H1 (cell line): ENCODE results near the gene FBXO47. TPM values are rescaled to one million over a fixed set of nuclear protein-coding genes. Genes with fewer than 3 reads are reported as not detected.

Experiments
- CTCF ChIA-PET: fragments of 300-600 bp; sonication (Branson Sonifier 250); formaldehyde crosslinking; loops from one replicate; lab custom pipeline; 2021; ENCODE audit not compliant: partially characterized antibody; lab: Charles Lee
- POLR2A ChIA-PET: fragments of 300-600 bp; sonication (Branson Sonifier 250); formaldehyde crosslinking; loops from one replicate; lab custom pipeline; 2021; ENCODE audit warnings: inconsistent platforms; ENCODE audit not compliant: partially characterized antibody; lab: Charles Lee
- DNase-seq, 2 experiments: peaks; one replicate each; pipeline versions ENCODE4 v3.0.0 to v3.0.0-alpha.2; 2010 to 2022; ENCODE audit warnings: low spot score in 2 of 2, low read depth in 1 of 2, mixed read lengths in 1 of 2
- FAIRE-seq: peaks from 2 replicates; lab custom pipeline; 2011; peaks lifted over from hg19 to GRCh38; lab: Jason Lieb, UNC
- H2AFZ ChIP-seq: 2 replicates; pipeline ENCODE4 v1.8.1; 2012; ENCODE audit warnings: low read length, inconsistent platforms
- H2AK5ac ChIP-seq: 2 replicates; pipeline ENCODE4 v1.6.1; 2013; ENCODE audit warnings: low read depth, low read length
- H2BK120ac ChIP-seq: replicated peaks from 2 replicates; pipeline ENCODE3; 2013; ENCODE audit warnings: low read depth, low read length, inconsistent platforms
- H2BK12ac ChIP-seq: 2 replicates; pipeline ENCODE4 v1.6.1; 2013; ENCODE audit warnings: low read depth, low read length
- H2BK15ac ChIP-seq: 2 replicates; pipeline ENCODE4 v1.6.1; 2013; ENCODE audit warnings: low read length
- H2BK20ac ChIP-seq: 2 replicates; pipeline ENCODE4 v1.6.1; 2013; ENCODE audit warnings: low read length
- H2BK5ac ChIP-seq: 2 replicates; pipeline ENCODE4 v1.6.1; 2013; ENCODE audit warnings: low read depth, low read length
- H3K14ac ChIP-seq: 2 replicates; pipeline ENCODE4 v1.6.1; 2013; ENCODE audit warnings: inconsistent platforms; ENCODE audit not compliant: insufficient read length
- H3K18ac ChIP-seq: 2 replicates; pipeline ENCODE4 v1.6.1; 2013; ENCODE audit warnings: low read length; ENCODE audit errors: extremely low read depth
- H3K23ac ChIP-seq: 2 replicates; pipeline ENCODE4 v1.6.1; 2013; ENCODE audit warnings: inconsistent platforms; ENCODE audit not compliant: insufficient read length
- H3K23me2 ChIP-seq: 2 replicates; pipeline ENCODE4 v1.6.1; 2013; ENCODE audit warnings: low read depth, low read length
- H3K27ac ChIP-seq: 2 replicates; pipeline ENCODE4 v1.6.1; 2011; ENCODE audit warnings: low read depth, low read length, inconsistent platforms
- H3K27me3 ChIP-seq, 4 experiments: replicated peaks in 1 of 4; 1 replicate in 1 of 4; 2 replicates in 3 of 4; pipeline versions ENCODE4 v1.6.1 to v1.8.1; 2011 to 2013; ENCODE audit warnings: low read length in 3 of 4, mild to moderate bottlenecking in 3 of 4, inconsistent platforms in 2 of 4, mixed read lengths in 2 of 4, moderate library complexity in 1 of 4; ENCODE audit not compliant: control insufficient read depth in 3 of 4, insufficient read depth in 3 of 4; ENCODE audit errors: extremely low read depth in 1 of 4
- H3K36me3 ChIP-seq, 4 experiments: 2 replicates each; pipeline versions ENCODE4 v1.6.1 to v1.8.1; 2011 to 2013; ENCODE audit warnings: mild to moderate bottlenecking in 4 of 4, low read length in 3 of 4, moderate library complexity in 2 of 4, control low read depth in 1 of 4, inconsistent platforms in 1 of 4; ENCODE audit not compliant: insufficient read depth in 4 of 4, control insufficient read depth in 2 of 4
- H3K4ac ChIP-seq: replicated peaks from 2 replicates; pipeline ENCODE3; 2013; ENCODE audit warnings: low read length, low read depth, mixed read lengths, inconsistent platforms; ENCODE audit not compliant: insufficient read length
- H3K4me1 ChIP-seq, 4 experiments: replicated peaks in 1 of 4; 1 replicate in 1 of 4; 2 replicates in 3 of 4; pipeline versions ENCODE4 v1.6.1 to v1.8.1; 2011 to 2013; ENCODE audit warnings: low read length in 3 of 4, inconsistent platforms in 2 of 4, mixed read lengths in 1 of 4; ENCODE audit not compliant: insufficient read depth in 4 of 4, control insufficient read depth in 3 of 4
- H3K4me2 ChIP-seq, 2 experiments: 2 replicates each; pipeline versions ENCODE4 v1.6.1 to v1.8.1; 2011 to 2013; ENCODE audit warnings: low read depth in 2 of 2, low read length in 2 of 2, control low read depth in 1 of 2, inconsistent platforms in 1 of 2, mild to moderate bottlenecking in 1 of 2; ENCODE audit not compliant: insufficient read depth in 1 of 2
- H3K4me3 ChIP-seq, 4 experiments: fragments of 200-600, 300-600 bp in 1 of 4; sonication (generic), shearing (Covaris generic), sonication (Bioruptor Twin) in 1 of 4; 2 replicates each; pipeline versions ENCODE4 v1.5.1 to v1.8.1; 2011 to 2016; ENCODE audit warnings: low read length in 4 of 4, low read depth in 3 of 4, control low read depth in 2 of 4, inconsistent platforms in 2 of 4, mild to moderate bottlenecking in 2 of 4, mixed read lengths in 1 of 4, moderate library complexity in 1 of 4; ENCODE audit not compliant: insufficient read depth in 2 of 4; ENCODE audit errors: extremely low read depth in 1 of 4
- H3K56ac ChIP-seq: replicated peaks from 2 replicates; pipeline ENCODE3; 2013; ENCODE audit warnings: low read depth, mild to moderate bottlenecking, mixed read lengths, low read length, inconsistent platforms; ENCODE audit not compliant: insufficient read length
- H3K79me1 ChIP-seq: 2 replicates; pipeline ENCODE4 v1.6.1; 2013; ENCODE audit warnings: low read depth, low read length, control low read depth
- H3K79me2 ChIP-seq, 2 experiments: 2 replicates each; pipeline versions ENCODE4 v1.6.1 to v1.8.1; 2012 to 2013; ENCODE audit warnings: low read length in 2 of 2, mild to moderate bottlenecking in 2 of 2, inconsistent platforms in 1 of 2; ENCODE audit not compliant: insufficient read depth in 2 of 2, control insufficient read depth in 1 of 2
- H3K9ac ChIP-seq, 4 experiments: replicated peaks in 1 of 4; 1 replicate in 1 of 4; 2 replicates in 3 of 4; pipeline versions ENCODE4 v1.6.1 to v1.8.1; 2011 to 2013; ENCODE audit warnings: low read depth in 3 of 4, low read length in 3 of 4, control low read depth in 2 of 4, mild to moderate bottlenecking in 2 of 4, moderate library complexity in 2 of 4, inconsistent platforms in 1 of 4; ENCODE audit errors: extremely low read depth in 1 of 4
- H3K9me3 ChIP-seq, 2 experiments: 2 replicates each; pipeline versions ENCODE4 v1.6.1 to v1.8.1; 2012 to 2013; ENCODE audit warnings: mild to moderate bottlenecking in 2 of 2, moderate library complexity in 2 of 2, control low read depth in 1 of 2, inconsistent platforms in 1 of 2, low read depth in 1 of 2, low read length in 1 of 2, mixed read lengths in 1 of 2; ENCODE audit not compliant: insufficient read depth in 2 of 2
- H4K20me1 ChIP-seq, 2 experiments: replicated peaks in 1 of 2; 2 replicates each; pipeline versions ENCODE3 to v1.8.1; 2011 to 2013; ENCODE audit warnings: inconsistent platforms in 2 of 2, low read length in 2 of 2, mild to moderate bottlenecking in 1 of 2; ENCODE audit not compliant: insufficient read depth in 2 of 2, control insufficient read depth in 1 of 2
- H4K5ac ChIP-seq: 2 replicates; pipeline ENCODE4 v1.6.1; 2013; ENCODE audit warnings: low read length, low read depth, mixed read lengths, inconsistent platforms; ENCODE audit not compliant: insufficient read length
- H4K8ac ChIP-seq: 2 replicates; pipeline ENCODE4 v1.8.0; 2013; ENCODE audit warnings: mild to moderate bottlenecking, moderate library complexity, low read length, inconsistent platforms; ENCODE audit not compliant: insufficient read depth; ENCODE audit errors: extremely low read depth
- H4K91ac ChIP-seq: replicated peaks from 2 replicates; pipeline ENCODE3; 2013; ENCODE audit warnings: low read length, mixed read lengths, inconsistent platforms; ENCODE audit not compliant: insufficient read length
- EP300 ChIP-seq, 2 experiments: IDR thresholded peaks; 1 replicate in 1 of 2; 2 replicates in 1 of 2; pipeline ENCODE4 v1.6.1; 2011 to 2012; ENCODE audit warnings: low read depth in 2 of 2, low read length in 2 of 2, mild to moderate bottlenecking in 2 of 2, borderline replicate concordance in 1 of 2, inconsistent platforms in 1 of 2, moderate library complexity in 1 of 2
- EZH2 ChIP-seq: fragments of 200-600 bp; sonication (generic); IDR thresholded peaks from 2 replicates; pipeline ENCODE4 v1.7.1; 2012; ENCODE audit warnings: low read depth, mild to moderate bottlenecking, moderate library complexity, low read length, inconsistent platforms; ENCODE audit not compliant: severe bottlenecking
- FOSL1 ChIP-seq: IDR thresholded peaks from 2 replicates; pipeline ENCODE4 v1.6.1; 2011; ENCODE audit warnings: mild to moderate bottlenecking, low read depth, low read length, moderate library complexity; ENCODE audit not compliant: insufficient read depth
- HDAC6 ChIP-seq: IDR thresholded peaks from one replicate; pipeline ENCODE4 v1.7.1; 2012; ENCODE audit warnings: low read depth, mild to moderate bottlenecking, inconsistent platforms, low read length, moderate library complexity
- JUND ChIP-seq: IDR thresholded peaks from 2 replicates; pipeline ENCODE4 v1.6.1; 2011; ENCODE audit warnings: mild to moderate bottlenecking, improper control_type of control experiment, low read length
- NRF1 ChIP-seq: IDR thresholded peaks from 2 replicates; pipeline ENCODE4 v1.6.1; 2011; ENCODE audit warnings: mild to moderate bottlenecking, low read depth, low read length, improper control_type of control experiment
- POLR2A ChIP-seq, 2 experiments: IDR thresholded peaks; 1 replicate in 1 of 2; 2 replicates in 1 of 2; pipeline ENCODE4 v1.6.1; 2011; ENCODE audit warnings: low read depth in 2 of 2, low read length in 2 of 2, mild to moderate bottlenecking in 2 of 2; ENCODE audit errors: control extremely low read depth in 1 of 2
- RAD21 ChIP-seq, 2 experiments: IDR thresholded peaks in 1 of 2; conservative IDR thresholded peaks in 1 of 2; 2 replicates each; pipeline ENCODE4 v1.6.1; 2011; ENCODE audit warnings: low read depth in 2 of 2, low read length in 2 of 2, improper control_type of control experiment in 1 of 2, inconsistent platforms in 1 of 2, mild to moderate bottlenecking in 1 of 2, moderate library complexity in 1 of 2
- SP2 ChIP-seq: IDR thresholded peaks from 2 replicates; pipeline ENCODE4 v1.6.1; 2012; ENCODE audit warnings: mild to moderate bottlenecking, low read length, inconsistent platforms
- TEAD4 ChIP-seq: IDR thresholded peaks from 2 replicates; pipeline ENCODE4 v1.6.1; 2012; ENCODE audit warnings: low read depth, low read length, inconsistent platforms, mixed read lengths
- WGBS, 2 experiments: shearing (Covaris generic) in 1 of 2; methylation state at CpG; one replicate each; pipeline versions ENCODE4 v1.1.6 to v1.1.7; 2013 to 2015; ENCODE audit warnings: low lambda C conversion rate in 2 of 2, mixed read lengths in 2 of 2, inconsistent platforms in 1 of 2, low coverage in 1 of 2, missing lambda C conversion rate in 1 of 2; ENCODE audit not compliant: insufficient replicate concordance in 2 of 2, insufficient coverage in 1 of 2, insufficient read length in 1 of 2; ENCODE audit errors: extremely low coverage in 1 of 2, missing lambda C conversion rate in 1 of 2; 5-methylcytosine and 5-hydroxymethylcytosine counted together
- polyA plus RNA-seq, 7 experiments: library from polyadenylated mRNA; depleted of rRNA in 3 of 7; stranded (reverse) in 5 of 7; unstranded in 2 of 7; fragments of >200 nt in 5 of 7; fragments of 200-250 nt in 2 of 7; gene quantifications; 1 replicate in 5 of 7; 2 replicates in 1 of 7; 4 replicates in 1 of 7; pipeline versions ENCODE4 v1.2.1 to v1.2.3, GENCODE V29; 2011 to 2013; ENCODE audit warnings: missing spikeins in 2 of 7, mixed read lengths in 2 of 7
- total RNA-seq: library from RNA; stranded (reverse); fragmentation: NEBNext Ultra II Directional; extraction: Animal tissue kit (Norgen Biotek cat#: 25700); gene quantifications from 2 replicates; pipeline ENCODE4 v1.2.1, GENCODE V29; 2021
- TF ChIP-seq, protein P1 (sequence below): IDR thresholded peaks from 2 replicates; pipeline ENCODE4 v1.6.1; 2012; ENCODE audit warnings: inconsistent platforms

FBXO47 gene
- total and polyA plus RNA-seq, 2 of the 8 experiments (the other 6 are each of a cell fraction or from before 2014, with no cell fraction given), result not detected

GRCh38 chr17:38898812-38899348 is 68.3 kb downstream of the FBXO47 start:
- Histone ChIP-seq H2BK20ac (no peak overlapping the region), H2BK5ac (peak overlapping the region; percentile 60; the same call in 1 of the 2 replicates), H3K14ac (no peak overlapping the region), H3K23ac (no peak overlapping the region), H3K79me1 (no peaks in the 10 kb centered on the region; the same call in 1 of the 2 replicates), H3K27ac (no peak overlapping the region), H2BK120ac (no peak overlapping the region), H3K18ac (no peak overlapping the region), H3K23me2 (no peaks in the 10 kb centered on the region), H4K5ac (no peak overlapping the region), H3K36me3 (peaks cover 4 to 20% (median 13%) of the 10 kb centered on the region in 4 experiments; a peak in 7 of 8 replicates), H3K4ac (no peak overlapping the region), H2BK12ac (no peak overlapping the region), H3K4me3 (no peak overlapping the region), H4K8ac (no peak overlapping the region), H3K9ac (no peak overlapping the region; a peak in 1 of 7 replicates), H4K91ac (no peak overlapping the region), H3K4me1 (peaks cover 0 to 5% (median 4%) of the 10 kb centered on the region in 4 experiments; a peak in 5 of 7 replicates), H3K27me3 (no peaks in the 10 kb centered on the region), H2AFZ (no peak overlapping the region), H3K79me2 (peaks cover 0 to 5% of the 10 kb centered on the region in 2 experiments; a peak in 1 of 4 replicates), H2AK5ac (no peak overlapping the region), H3K4me2 (no peak overlapping the region), H3K56ac (no peak overlapping the region), H3K9me3 (no peaks in the 10 kb centered on the region), H2BK15ac (no peak overlapping the region), H4K20me1 (peaks cover 0 to 6% of the 10 kb centered on the region in 2 experiments)
- FAIRE-seq (no peak), DNase-seq (no peak)
- ChIA-PET POLR2A (interaction anchor here (1.1 to 4.0 kb wide), 6 partner anchors 11 to 147 kb away, joined by 3 to 16 read pairs (median 4); partner anchors contain the start of genes LASP1 and RPL23), CTCF (interaction anchor here (0.5 to 0.9 kb wide), 2 partner anchors 11 to 13 kb away, joined by 3 read pairs; no protein-coding TSS in a partner anchor)
- WGBS, 2 experiments, result 91% methylated on average over 9 of the region's 11 CpGs; no CpG with 5 or more reads in 1 of the 2 experiments
- TF ChIP-seq FOSL1 (no peak), SP2 (no peak), RAD21 (IDR thresholded peaks at IDR 0.05 in 1 of 2, conservative IDR thresholded peaks at IDR 0.05 in 1 of 2; ENCODE audit: low read depth in 2 of 2, low read length in 2 of 2) (no peak), EP300 (IDR thresholded peaks at IDR 0.05; ENCODE audit: borderline replicate concordance in 1 of 2, low read depth in 2 of 2, low read length in 2 of 2) (no peak), EZH2 (no peak), JUND (no peak), POLR2A (IDR thresholded peaks at IDR 0.05; ENCODE audit: control extremely low read depth in 1 of 2, low read depth in 2 of 2, low read length in 2 of 2) (no peak), TEAD4 (no peak), NRF1 (no peak), HDAC6 (no peak)
- TF ChIP-seq, protein P1, sequence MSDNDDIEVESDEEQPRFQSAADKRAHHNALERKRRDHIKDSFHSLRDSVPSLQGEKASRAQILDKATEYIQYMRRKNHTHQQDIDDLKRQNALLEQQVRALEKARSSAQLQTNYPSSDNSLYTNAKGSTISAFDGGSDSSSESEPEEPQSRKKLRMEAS, result no peak
